Measurements from ENCODE around the gene CNEP1R1.

The CNEP1R1 gene

GRCh38 chr16:50021544-50021943, 3.5 kb upstream of the CNEP1R1 start:
- peak; percentile 3 for DNase-seq

GRCh38 chr16:50023641-50024040, 1.4 kb upstream of the CNEP1R1 start:
- no peak for DNase-seq

GRCh38 chr16:50024207-50024606, 818 bp upstream of the CNEP1R1 start:
- no peak for DNase-seq

- no peak for DNase-seq
Observed at GRCh38 chr16:50025537-50025931, 509 bp downstream of the CNEP1R1 start.

- no peak for DNase-seq
Observed at GRCh38 chr16:50027829-50028228, 2.8 kb downstream of the CNEP1R1 start.

- no peak for DNase-seq
Observed at GRCh38 chr16:50035468-50035992, 10.5 kb downstream of the CNEP1R1 start.

DNA sequence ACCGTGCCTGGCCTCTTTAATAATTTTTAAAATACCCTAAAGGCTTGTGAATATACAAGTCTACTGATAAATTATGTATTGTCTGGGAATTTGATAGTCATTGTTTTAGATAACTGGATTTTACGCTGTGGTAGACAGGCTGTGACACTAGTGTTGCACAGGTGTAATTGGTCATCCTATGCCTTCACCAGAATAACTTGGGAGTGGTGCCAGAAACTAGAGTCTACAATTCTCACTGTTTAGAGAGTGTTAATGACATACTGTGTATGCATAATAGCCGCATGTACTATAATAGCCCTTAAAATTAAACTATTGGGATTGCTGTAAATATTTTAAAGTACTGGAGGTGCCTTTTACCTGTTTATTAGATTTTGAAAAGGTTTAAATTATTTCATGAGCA, 11.4 kb downstream of the CNEP1R1 start:
- DNase-seq, result no peak

GRCh38 chr16:50037662-50038220, 12.7 kb downstream of the CNEP1R1 start:
- no peak for DNase-seq

DNA sequence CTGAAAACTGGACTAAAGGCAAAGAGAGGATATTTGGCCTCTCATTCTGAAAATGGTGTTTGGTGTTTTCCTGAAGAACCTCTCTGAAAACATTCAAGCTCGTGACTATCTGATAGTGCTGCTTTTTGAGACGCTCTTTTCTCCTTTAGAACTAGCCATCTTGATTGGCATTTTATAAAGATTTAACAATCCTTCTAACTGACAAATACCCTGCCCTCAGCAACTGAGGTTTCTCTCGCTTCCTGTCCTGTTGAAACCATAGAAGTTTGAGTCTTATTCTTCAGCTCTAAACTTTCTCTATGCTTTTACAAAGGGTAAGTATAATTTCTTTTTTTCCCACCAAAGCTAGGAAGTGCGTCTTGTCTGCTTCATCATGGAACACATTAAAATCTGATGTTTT, 13.3 kb downstream of the CNEP1R1 start:
- DNase-seq, result no peak

DNA sequence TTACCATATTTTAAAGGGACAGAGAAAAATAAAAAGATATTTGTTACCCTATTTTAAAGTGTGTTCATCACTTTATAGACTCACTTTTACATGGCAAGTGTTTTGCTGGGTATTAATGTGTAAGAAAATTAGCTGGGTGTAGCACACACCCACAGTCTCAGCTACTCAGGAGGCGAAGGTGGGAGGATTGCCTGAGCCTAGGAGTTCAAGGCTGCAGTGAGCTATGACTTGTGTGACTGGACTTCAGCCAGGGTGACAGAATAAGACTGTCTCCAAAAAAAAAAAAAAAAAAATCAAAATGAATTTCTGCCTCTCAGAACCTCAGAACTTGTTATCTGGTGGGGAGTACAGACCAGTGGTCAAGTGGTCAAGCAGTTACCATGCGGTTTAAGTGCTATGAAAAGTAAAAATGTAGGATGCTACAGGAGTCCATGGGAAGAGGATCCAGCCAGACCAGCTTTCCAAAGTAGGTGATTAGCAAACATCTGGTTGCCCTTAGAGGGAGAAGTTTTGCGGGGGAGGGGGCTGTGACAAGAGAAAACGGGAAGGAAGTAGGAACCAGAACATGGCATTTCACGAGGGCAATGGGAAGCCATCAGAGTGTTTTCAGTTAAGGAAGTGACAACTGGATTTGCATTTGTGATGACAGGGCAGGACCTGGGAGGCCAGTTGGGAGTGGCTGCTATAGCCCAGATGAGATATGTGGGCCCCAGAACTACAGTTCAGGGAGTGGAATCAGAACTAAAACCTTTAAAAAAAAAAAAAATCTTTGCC, 13.9 kb downstream of the CNEP1R1 start:
- DNase-seq, result no peak

GRCh38 chr16:50040018-50040417, 15.0 kb downstream of the CNEP1R1 start:
- DNase-seq, result no peak

- DNase-seq, result no peak
Observed at GRCh38 chr16:50040710-50041109, 15.7 kb downstream of the CNEP1R1 start.

- no peak for DNase-seq
Observed at GRCh38 chr16:50043358-50043757, 18.3 kb downstream of the CNEP1R1 start.

DNA sequence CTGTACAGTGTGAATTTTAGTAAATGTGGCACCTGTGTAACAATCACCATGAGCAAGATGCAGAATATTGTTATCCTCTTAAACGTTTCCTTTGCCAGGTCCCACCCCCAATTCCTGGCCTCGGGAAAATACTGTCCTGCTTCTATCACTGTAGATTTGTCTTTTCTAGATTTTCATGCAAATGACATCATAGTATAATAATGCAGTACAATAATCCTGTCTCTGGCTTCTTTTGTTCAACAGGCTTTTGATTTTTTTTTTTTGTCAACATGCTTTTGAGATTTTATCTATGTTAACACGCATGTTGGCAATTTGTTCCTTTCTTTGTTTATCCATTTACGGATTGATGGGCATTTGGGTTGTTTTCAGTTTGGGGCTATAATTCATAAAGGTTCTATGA, 20.4 kb downstream of the CNEP1R1 start:
- DNase-seq, result no peak

DNA sequence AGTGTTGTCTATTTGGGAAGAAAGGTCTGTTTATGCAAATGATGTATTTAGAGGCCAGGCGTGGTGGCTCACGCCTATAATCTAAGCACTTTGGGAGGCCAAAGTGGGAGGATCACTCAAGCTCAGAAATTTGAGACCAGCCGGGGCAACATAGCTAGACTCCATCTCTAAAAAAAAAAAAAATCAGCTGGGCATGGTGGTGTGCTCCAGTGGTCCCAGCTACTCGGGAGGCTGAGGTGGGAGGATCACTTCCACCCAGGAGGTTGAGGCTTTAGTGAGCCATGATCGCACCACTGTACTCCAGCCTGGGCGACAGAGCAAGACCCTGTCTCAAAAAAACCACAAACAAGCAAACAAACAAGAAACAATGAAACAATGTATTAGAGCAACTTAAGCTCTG, 21.8 kb downstream of the CNEP1R1 start:
- no peak for DNase-seq

DNA sequence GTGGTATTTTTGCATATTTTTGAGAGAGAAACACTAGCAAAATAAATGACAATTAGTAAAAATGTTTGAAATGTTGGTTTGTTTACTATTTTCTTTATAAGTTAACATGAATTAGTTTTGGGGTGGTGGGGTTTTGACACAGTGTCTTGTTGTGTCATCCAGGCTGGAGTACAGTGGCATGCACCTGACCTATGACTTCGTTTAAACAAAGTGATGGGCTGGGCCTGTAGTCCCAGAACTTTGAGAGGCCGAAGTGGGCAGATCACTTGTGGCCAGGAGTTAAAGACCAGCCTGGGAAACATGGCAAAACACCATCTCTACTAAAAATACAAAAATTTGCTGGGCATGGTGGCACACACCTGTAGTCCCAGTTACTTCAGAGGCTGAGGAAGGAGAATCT, 22.8 kb downstream of the CNEP1R1 start:
- no peak for DNase-seq

DNA sequence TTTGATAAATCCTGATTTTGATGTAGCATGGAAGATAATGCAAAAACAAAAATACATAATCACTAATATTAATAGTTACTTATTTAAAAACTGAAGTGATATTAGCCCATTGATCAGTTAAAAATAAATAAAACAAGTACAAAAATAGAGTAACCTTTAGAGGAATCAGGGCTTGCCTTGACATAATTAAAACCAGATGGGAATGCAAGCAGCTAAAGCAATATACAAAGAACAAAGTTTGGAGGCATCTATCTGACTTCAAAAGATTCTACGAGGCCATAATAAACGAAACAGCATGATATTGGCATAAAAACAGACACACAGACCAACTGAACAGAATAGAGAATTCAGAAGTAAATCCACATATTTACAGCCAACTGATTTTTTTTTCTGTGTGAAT, 25.8 kb downstream of the CNEP1R1 start:
- DNase-seq, result peak; percentile 12

- no peak for DNase-seq
Observed at GRCh38 chr16:50056226-50056625, 31.2 kb downstream of the CNEP1R1 start.

- no peak for DNase-seq
Observed at GRCh38 chr16:50058091-50058771, 33.2 kb downstream of the CNEP1R1 start.

DNA sequence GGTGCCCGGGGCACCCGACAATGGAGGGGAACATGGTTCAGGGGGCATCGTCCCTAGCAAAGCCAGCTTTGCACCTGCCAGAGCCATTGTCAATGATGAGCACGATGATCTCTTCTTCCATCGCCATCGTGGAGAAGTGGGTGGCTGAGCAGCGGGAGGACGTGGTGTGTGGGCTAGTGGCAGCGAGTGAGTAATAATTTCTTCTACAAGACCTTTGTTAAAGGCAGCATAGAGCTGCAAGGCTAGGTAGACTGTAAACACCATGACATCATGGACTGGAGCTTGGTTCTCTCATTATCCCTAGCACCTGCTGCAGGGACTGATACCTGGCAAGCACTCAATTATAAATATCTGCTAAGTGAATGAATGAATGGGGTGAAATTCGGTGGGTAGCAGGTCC, 34.1 kb downstream of the CNEP1R1 start:
- no peak for DNase-seq

DNA sequence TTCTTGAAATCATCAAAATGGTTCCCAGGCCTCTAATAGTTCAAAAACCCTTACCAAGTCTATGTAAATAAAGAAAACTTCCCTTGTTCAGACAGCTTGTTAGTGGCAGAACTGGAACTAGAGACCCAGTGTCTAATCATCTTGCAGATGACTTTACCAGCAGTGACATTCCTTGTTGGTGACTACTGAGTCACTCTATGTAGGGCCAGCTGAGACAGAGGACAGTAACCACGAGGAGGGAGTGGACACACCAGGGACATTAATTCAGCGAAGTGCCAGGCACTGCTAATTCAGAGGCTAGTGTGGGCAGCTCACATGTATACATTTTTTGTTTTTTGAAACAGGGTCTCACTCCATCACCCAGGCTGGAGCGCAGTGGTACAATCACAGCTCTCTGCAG, 34.6 kb downstream of the CNEP1R1 start:
- no peak for DNase-seq

GRCh38 chr16:50061326-50061725, 36.3 kb downstream of the CNEP1R1 start:
- no peak for DNase-seq

- no peak for DNase-seq
Observed at GRCh38 chr16:50065241-50065623, 40.2 kb downstream of the CNEP1R1 start.

All from HCEC 1CT (cell line).